K562 (cell line): ENCODE data around the gene PPP1R16B. TPM values are rescaled to one million over a fixed set of nuclear protein-coding genes. Genes with fewer than 3 reads are reported as not detected.

Experiments
- CC2D1A ChIP-seq: fragments of 450-650 bp; IDR thresholded peaks from 2 replicates; pipeline ENCODE4 v1.6.1; 2017; ENCODE audit warnings: mild to moderate bottlenecking
- CEBPG ChIP-seq, 3 experiments: fragments of 200-800 bp in 1 of 3; sonication (Bioruptor generic) in 1 of 3; sonication (generic) in 1 of 3; formaldehyde crosslinking in 1 of 3; IDR thresholded peaks in 2 of 3; conservative IDR thresholded peaks in 1 of 3; 2 replicates each; pipeline versions ENCODE4 v1.6.1 to v1.8.0; 2016 to 2022; ENCODE audit warnings: missing compliant biosample characterization in 2 of 3, missing genetic modification characterization in 2 of 3, mild to moderate bottlenecking in 1 of 3, missing genetic modification reagents in 1 of 3
- E2F4 ChIP-seq: sonication (generic); formaldehyde crosslinking; IDR thresholded peaks from 2 replicates; pipeline ENCODE4 v1.8.0; 2022; ENCODE audit warnings: mild to moderate bottlenecking, low read depth, missing genetic modification reagents
- FIP1L1 ChIP-seq: fragments of 200-400 bp; formaldehyde crosslinking; IDR thresholded peaks from 2 replicates; pipeline ENCODE4 v1.6.1; 2018; ENCODE audit warnings: mild to moderate bottlenecking, low read depth, low read length; ENCODE audit not compliant: poor library complexity, severe bottlenecking
- HNRNPLL ChIP-seq: fragments of 200-400 bp; formaldehyde crosslinking; IDR thresholded peaks from 2 replicates; pipeline ENCODE4 v1.6.1; 2017; ENCODE audit warnings: low read length, low read depth, mild to moderate bottlenecking; ENCODE audit not compliant: poor library complexity, severe bottlenecking
- NCOA4 ChIP-seq: fragments of 450-650 bp; IDR thresholded peaks from 2 replicates; pipeline ENCODE4 v1.6.1; 2018; ENCODE audit warnings: mild to moderate bottlenecking; ENCODE audit not compliant: partially characterized antibody
- NELFE ChIP-seq: IDR thresholded peaks from 2 replicates; pipeline ENCODE4 v1.6.1; 2011; ENCODE audit warnings: mild to moderate bottlenecking; ENCODE audit not compliant: insufficient read depth, insufficient read length
- RBBP5 ChIP-seq: fragments of 200-600 bp; sonication (generic); IDR thresholded peaks from 2 replicates; pipeline ENCODE4 v1.6.1; 2012; ENCODE audit warnings: borderline replicate concordance, mild to moderate bottlenecking, low read length, control low read depth, inconsistent platforms; ENCODE audit not compliant: insufficient read depth, poor library complexity, severe bottlenecking
- XRCC5 ChIP-seq: fragments of 200-400 bp; formaldehyde crosslinking; IDR thresholded peaks from 2 replicates; pipeline ENCODE4 v1.6.1; 2017; ENCODE audit warnings: low read depth, mild to moderate bottlenecking, low read length
- ZKSCAN8 ChIP-seq: fragments of 200-800 bp; sonication (Bioruptor generic); IDR thresholded peaks from 2 replicates; pipeline ENCODE4 v1.6.1; 2016; ENCODE audit warnings: missing genetic modification characterization, missing compliant biosample characterization
- ZNF175 ChIP-seq: fragments of 200-800 bp; sonication (Bioruptor generic); IDR thresholded peaks from 2 replicates; pipeline ENCODE4 v1.6.1; 2016; ENCODE audit warnings: low read depth, mild to moderate bottlenecking, missing genetic modification characterization, missing compliant biosample characterization
- ZNF77 ChIP-seq: fragments of 250-450 bp; sonication (Bioruptor Pico); IDR thresholded peaks from 2 replicates; pipeline ENCODE4 v1.5.0; 2020
- ZSCAN29 ChIP-seq: fragments of 450-650 bp; IDR thresholded peaks from 2 replicates; pipeline ENCODE4 v1.6.1; 2017
- ZZZ3 ChIP-seq: fragments of 450-650 bp; IDR thresholded peaks from 2 replicates; pipeline ENCODE4 v1.6.1; 2016; ENCODE audit warnings: antibody characterized with exemption, mild to moderate bottlenecking, moderate library complexity
- polyA plus RNA-seq, 8 experiments: library from polyadenylated mRNA; depleted of rRNA in 4 of 8; stranded (reverse) in 5 of 8; unstranded in 3 of 8; fragments of >200 nt; fragmentation: Nextera tagmentation in 2 of 8; fragmentation: Illumina TruSeq in 1 of 8; extraction: Ambion mirVana in 2 of 8; extraction: Trizol in 1 of 8; gene quantifications; 2 replicates each; pipeline versions ENCODE4 v1.2.1 to v1.2.3, GENCODE V29; 2011 to 2014; ENCODE audit warnings: inconsistent platforms in 1 of 8, missing spikeins in 1 of 8
- total RNA-seq, 7 experiments: library from RNA; depleted of rRNA in 6 of 7; stranded (reverse); fragments of >200 nt in 6 of 7; fragmentation: Illumina TruSeq in 2 of 7; extraction: Trizol in 2 of 7; gene quantifications; 2 replicates each; pipeline versions ENCODE4 v1.2.1 to v1.2.3, GENCODE V29; 2011 to 2021; ENCODE audit warnings: low replicate concordance in 1 of 7
- TF ChIP-seq, protein P1 (sequence below), 2 experiments: fragments of 450-650 bp in 1 of 2; IDR thresholded peaks; 2 replicates each; pipeline ENCODE4 v1.6.1; 2011 to 2017; ENCODE audit warnings: low read depth in 2 of 2, antibody characterized with exemption in 1 of 2, borderline replicate concordance in 1 of 2, low read length in 1 of 2, mild to moderate bottlenecking in 1 of 2, mixed read lengths in 1 of 2; ENCODE audit not compliant: control insufficient read depth in 1 of 2
- TF ChIP-seq, protein P2 (sequence below), 2 experiments: fragments of 200-800 bp in 1 of 2; sonication (Bioruptor generic) in 1 of 2; sonication (generic) in 1 of 2; formaldehyde crosslinking in 1 of 2; IDR thresholded peaks in 1 of 2; conservative IDR thresholded peaks in 1 of 2; 2 replicates each; pipeline versions ENCODE4 v1.5.0 to v1.6.1; 2016 to 2020; ENCODE audit warnings: missing compliant biosample characterization in 1 of 2, missing genetic modification characterization in 1 of 2, missing genetic modification reagents in 1 of 2
- TF ChIP-seq, protein P3 (sequence below): fragments of 250-450 bp; sonication (Bioruptor Pico); IDR thresholded peaks from 2 replicates; pipeline ENCODE4 v1.8.0; 2021; ENCODE audit warnings: borderline replicate concordance, mild to moderate bottlenecking, moderate library complexity; ENCODE audit not compliant: poor library complexity, severe bottlenecking

Gene PPP1R16B
- total and polyA plus RNA-seq, 9 of the 15 experiments (the other 6 are each of a cell fraction or from before 2014, with no cell fraction given) = 1.5 to 11.5 (median 6.8) TPM

GRCh38 chr20:38962044-38962927, 156.8 kb downstream of the PPP1R16B start, which contains the start of gene DHX35 (continued):
- TF ChIP-seq HNRNPLL (no peak), NCOA4 (no peak), ZNF175 (CRISPR knock-in tag) (no peak), E2F4 (peak; percentile 68; the same call in 1 of the 2 replicates), ZKSCAN8 (CRISPR knock-in tag) (no peak), RBBP5 (peak; percentile 100), FIP1L1 (peak; percentile 68), ZNF77 (no peak), CC2D1A (peak; percentile 68), ZSCAN29 (no peak), NELFE (no peak), XRCC5 (0 out of 2 replicates have a peak, but pooled peaks have one; percentile 13), CEBPG (CRISPR knock-in tag; IDR thresholded peaks at IDR 0.05) (no peak), CEBPG (tag; conservative IDR thresholded peaks at IDR 0.05 in 1 of 2, IDR thresholded peaks at IDR 0.05 in 1 of 2) (no peak), ZZZ3 (no peak)
- TF ChIP-seq, protein P1, sequence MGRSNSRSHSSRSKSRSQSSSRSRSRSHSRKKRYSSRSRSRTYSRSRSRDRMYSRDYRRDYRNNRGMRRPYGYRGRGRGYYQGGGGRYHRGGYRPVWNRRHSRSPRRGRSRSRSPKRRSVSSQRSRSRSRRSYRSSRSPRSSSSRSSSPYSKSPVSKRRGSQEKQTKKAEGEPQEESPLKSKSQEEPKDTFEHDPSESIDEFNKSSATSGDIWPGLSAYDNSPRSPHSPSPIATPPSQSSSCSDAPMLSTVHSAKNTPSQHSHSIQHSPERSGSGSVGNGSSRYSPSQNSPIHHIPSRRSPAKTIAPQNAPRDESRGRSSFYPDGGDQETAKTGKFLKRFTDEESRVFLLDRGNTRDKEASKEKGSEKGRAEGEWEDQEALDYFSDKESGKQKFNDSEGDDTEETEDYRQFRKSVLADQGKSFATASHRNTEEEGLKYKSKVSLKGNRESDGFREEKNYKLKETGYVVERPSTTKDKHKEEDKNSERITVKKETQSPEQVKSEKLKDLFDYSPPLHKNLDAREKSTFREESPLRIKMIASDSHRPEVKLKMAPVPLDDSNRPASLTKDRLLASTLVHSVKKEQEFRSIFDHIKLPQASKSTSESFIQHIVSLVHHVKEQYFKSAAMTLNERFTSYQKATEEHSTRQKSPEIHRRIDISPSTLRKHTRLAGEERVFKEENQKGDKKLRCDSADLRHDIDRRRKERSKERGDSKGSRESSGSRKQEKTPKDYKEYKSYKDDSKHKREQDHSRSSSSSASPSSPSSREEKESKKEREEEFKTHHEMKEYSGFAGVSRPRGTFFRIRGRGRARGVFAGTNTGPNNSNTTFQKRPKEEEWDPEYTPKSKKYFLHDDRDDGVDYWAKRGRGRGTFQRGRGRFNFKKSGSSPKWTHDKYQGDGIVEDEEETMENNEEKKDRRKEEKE (IDR thresholded peaks at IDR 0.05; ENCODE audit: borderline replicate concordance in 1 of 2, control insufficient read depth in 1 of 2, low read depth in 2 of 2, low read length in 1 of 2) = no peak
- TF ChIP-seq, protein P2, sequence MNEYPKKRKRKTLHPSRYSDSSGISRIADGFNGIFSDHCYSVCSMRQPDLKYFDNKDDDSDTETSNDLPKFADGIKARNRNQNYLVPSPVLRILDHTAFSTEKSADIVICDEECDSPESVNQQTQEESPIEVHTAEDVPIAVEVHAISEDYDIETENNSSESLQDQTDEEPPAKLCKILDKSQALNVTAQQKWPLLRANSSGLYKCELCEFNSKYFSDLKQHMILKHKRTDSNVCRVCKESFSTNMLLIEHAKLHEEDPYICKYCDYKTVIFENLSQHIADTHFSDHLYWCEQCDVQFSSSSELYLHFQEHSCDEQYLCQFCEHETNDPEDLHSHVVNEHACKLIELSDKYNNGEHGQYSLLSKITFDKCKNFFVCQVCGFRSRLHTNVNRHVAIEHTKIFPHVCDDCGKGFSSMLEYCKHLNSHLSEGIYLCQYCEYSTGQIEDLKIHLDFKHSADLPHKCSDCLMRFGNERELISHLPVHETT (CRISPR knock-in tag; conservative IDR thresholded peaks at IDR 0.05 in 1 of 2, IDR thresholded peaks at IDR 0.05 in 1 of 2) = peak in 1 of 2 experiments; percentile 88; a peak in 2 of 4 replicates
- TF ChIP-seq, protein P3, sequence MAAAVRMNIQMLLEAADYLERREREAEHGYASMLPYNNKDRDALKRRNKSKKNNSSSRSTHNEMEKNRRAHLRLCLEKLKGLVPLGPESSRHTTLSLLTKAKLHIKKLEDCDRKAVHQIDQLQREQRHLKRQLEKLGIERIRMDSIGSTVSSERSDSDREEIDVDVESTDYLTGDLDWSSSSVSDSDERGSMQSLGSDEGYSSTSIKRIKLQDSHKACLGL (CRISPR knock-in tag) = peak; percentile 61
